ENCODE measurements around the gene SDF4. TPM values are rescaled to one million over a fixed set of nuclear protein-coding genes. Genes with fewer than 3 reads are reported as not detected.

SDF4 gene
- total RNA-seq, 3 donors from 2014 or later (not counting 1 experiment from before 2014, with no cell fraction given) = 176 to 211 (median 184) TPM

DNA sequence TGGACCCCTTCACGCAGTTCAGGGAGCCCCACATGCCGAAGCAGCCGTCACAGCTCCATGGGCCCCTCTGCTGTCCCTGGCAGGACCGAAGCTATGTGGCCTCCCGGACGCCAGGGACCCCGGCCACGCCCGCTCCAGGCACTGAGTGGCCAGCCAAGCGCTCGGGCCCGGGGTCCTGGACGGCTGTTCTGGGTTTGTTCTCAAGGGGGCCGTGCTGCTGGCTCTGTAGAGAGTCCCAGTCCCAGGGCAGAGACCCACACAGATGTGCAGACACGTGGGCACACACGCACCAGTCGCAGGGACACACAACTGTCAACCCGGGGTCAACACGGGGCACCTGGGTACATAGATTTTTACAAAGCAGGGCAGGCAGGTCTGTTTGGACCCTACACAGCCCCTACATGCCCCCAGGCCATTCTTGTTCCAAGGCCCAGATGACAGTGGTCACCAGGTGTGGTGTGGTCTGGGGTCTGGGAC, 6.9 kb upstream of the SDF4 start:
- peaks cover 2% of the 10 kb centered on the region for H3K27me3 ChIP-seq (ENCODE audit: control insufficient read depth, insufficient read depth, low read length)
- H3K27ac ChIP-seq (ENCODE audit: low read length) = no peak overlapping the region
- H3K27ac Mint-ChIP-seq = no peak overlapping the region
- H3K4me1 Mint-ChIP-seq = peaks cover 5% of the 10 kb centered on the region in 2 donors
- peaks cover 5% of the 10 kb centered on the region for H3K36me3 ChIP-seq (ENCODE audit: control insufficient read depth, insufficient read depth, low read length)
- TF ChIP-seq, protein P1, sequence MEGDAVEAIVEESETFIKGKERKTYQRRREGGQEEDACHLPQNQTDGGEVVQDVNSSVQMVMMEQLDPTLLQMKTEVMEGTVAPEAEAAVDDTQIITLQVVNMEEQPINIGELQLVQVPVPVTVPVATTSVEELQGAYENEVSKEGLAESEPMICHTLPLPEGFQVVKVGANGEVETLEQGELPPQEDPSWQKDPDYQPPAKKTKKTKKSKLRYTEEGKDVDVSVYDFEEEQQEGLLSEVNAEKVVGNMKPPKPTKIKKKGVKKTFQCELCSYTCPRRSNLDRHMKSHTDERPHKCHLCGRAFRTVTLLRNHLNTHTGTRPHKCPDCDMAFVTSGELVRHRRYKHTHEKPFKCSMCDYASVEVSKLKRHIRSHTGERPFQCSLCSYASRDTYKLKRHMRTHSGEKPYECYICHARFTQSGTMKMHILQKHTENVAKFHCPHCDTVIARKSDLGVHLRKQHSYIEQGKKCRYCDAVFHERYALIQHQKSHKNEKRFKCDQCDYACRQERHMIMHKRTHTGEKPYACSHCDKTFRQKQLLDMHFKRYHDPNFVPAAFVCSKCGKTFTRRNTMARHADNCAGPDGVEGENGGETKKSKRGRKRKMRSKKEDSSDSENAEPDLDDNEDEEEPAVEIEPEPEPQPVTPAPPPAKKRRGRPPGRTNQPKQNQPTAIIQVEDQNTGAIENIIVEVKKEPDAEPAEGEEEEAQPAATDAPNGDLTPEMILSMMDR (IDR thresholded peaks at IDR 0.05) = no peak
- ATAC-seq = no peak
- H3K27me3 Mint-ChIP-seq (ENCODE audit: low read depth in 2 of 2) = no peaks in the 10 kb centered on the region
- intact Hi-C loops (cut with micrococcal nuclease) = no loop called here
- peaks cover 12% of the 10 kb centered on the region for H3K4me1 ChIP-seq (ENCODE audit: control insufficient read depth, insufficient read depth, low read length)
- H3K9me3 Mint-ChIP-seq = no peaks in the 10 kb centered on the region
- no peaks in the 10 kb centered on the region for H3K9me3 ChIP-seq (ENCODE audit: control insufficient read depth, insufficient read depth, low read length)
- 80% methylated on average over 19 of the region's 19 CpGs for WGBS (ENCODE audit: insufficient coverage)
- H3K4me3 ChIP-seq (ENCODE audit: low read length) = no peak overlapping the region
- no peaks in the 10 kb centered on the region for H3K36me3 Mint-ChIP-seq
- no peak for DNase-seq
- H3K4me3 Mint-ChIP-seq = no peak overlapping the region

DNA sequence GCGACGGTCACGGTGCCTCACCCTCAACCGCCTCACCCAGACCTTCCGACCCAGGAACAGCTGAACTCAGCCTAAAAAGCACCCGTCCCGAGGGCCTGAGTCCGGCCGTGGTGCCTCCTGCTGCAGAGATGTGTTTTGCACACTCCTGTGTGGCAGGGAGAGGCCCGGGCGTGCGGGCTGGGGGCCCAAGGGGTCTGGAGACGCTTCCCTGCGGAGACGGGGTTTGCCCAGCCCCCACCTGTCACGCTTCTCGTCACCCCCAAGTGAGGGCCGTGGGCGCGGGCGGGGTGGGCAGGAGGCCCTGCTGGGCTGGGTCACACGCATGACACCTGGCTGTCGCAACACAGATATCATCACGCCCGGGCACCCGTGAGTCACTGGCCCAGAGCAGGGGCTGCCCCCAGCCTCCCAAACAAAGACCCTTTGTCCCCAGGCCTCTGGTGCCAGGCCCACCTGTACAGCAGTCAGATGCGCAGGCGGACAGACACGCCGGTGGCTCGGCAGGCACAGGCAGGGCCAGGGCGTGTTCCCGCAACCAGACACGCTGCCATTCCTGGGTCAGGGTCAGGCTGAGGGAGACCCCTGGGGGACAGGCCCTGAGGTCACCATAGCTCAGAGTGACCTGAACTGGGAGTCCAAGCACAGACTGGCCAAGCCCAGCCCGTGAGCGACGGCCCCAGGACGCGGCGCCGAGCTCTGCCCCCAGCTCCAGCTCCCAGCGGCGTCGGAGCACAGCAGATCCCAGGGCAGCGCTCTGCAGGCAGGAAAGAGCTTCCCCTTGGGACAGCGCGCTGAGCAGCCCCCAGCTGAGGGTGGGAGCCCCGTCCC, 6.3 kb upstream of the SDF4 start:
- no peaks in the 10 kb centered on the region for H3K9me3 ChIP-seq (ENCODE audit: control insufficient read depth, insufficient read depth, low read length)
- no peak overlapping the region for H3K4me3 Mint-ChIP-seq
- H3K27me3 Mint-ChIP-seq (ENCODE audit: low read depth in 2 of 2) = no peaks in the 10 kb centered on the region
- no peak overlapping the region for H3K4me3 ChIP-seq (ENCODE audit: low read length)
- H3K36me3 Mint-ChIP-seq = no peaks in the 10 kb centered on the region
- ATAC-seq (no peak), DNase-seq (no peak)
- H3K27ac Mint-ChIP-seq = no peak overlapping the region
- TF ChIP-seq, protein P1 (IDR thresholded peaks at IDR 0.05) = no peak
- intact Hi-C loops (cut with micrococcal nuclease) = no loop called here
- H3K9me3 Mint-ChIP-seq = no peaks in the 10 kb centered on the region
- peaks cover 10% of the 10 kb centered on the region in 2 donors for H3K4me1 Mint-ChIP-seq
- no peak overlapping the region for H3K27ac ChIP-seq (ENCODE audit: low read length)
- H3K27me3 ChIP-seq (ENCODE audit: control insufficient read depth, insufficient read depth, low read length) = peaks cover 2% of the 10 kb centered on the region
- 62% methylated on average over 48 of the region's 48 CpGs for WGBS (ENCODE audit: insufficient coverage)
- H3K4me1 ChIP-seq (ENCODE audit: control insufficient read depth, insufficient read depth, low read length) = peaks cover 17% of the 10 kb centered on the region
- peaks cover 5% of the 10 kb centered on the region for H3K36me3 ChIP-seq (ENCODE audit: control insufficient read depth, insufficient read depth, low read length)

DNA sequence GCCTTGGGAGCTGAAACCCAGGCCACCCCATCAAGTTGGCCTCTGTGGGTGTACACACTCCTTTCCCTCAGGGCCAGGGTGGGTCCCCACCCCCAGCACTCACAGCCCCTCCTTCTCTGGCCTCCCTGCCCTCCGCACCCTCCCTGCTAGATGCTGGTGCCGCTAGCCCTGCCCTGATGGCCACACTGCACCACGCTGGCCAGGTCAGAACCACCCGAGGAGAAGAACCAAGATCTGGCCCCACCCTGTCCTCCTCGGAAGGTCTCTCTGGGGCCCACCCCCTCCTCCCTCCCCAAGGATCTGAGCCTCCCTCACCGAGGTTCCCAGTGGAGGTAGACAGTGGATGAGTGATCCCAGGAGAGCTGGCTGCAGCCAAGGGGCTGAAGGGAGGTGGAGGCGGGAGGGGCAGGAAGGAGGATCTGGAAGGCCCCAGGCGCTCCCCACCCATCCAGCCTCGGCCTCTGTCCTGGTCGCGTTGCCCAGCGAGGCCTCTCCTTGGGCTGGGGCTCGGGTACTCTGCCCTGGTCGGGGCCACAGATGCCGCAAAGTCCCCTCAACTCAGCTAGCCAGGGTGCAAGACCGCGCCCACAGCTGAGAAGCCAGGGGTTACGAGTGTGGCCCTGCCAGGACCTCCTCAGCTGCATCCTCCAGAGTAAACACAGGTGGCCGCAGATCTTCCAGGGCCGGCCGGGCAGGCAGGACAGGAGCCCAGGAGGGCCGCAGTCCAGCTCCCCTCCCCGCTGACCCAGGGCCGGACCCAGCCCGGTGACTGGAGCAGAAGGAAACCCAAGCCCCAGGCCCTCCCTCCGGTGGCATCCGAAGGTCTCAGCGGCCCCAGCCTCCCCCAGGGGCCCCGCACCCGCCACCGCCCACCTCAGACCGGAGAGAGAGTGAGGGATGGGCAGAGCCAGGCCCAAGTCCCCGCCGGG, 5.4 kb upstream of the SDF4 start:
- H3K4me3 Mint-ChIP-seq = no peak overlapping the region

More for the DNA sequence above, 5.4 kb upstream of the SDF4 start:
- Histone ChIP-seq H3K4me3 (ENCODE audit: low read length) (no peak overlapping the region), H3K9me3 (ENCODE audit: control insufficient read depth, insufficient read depth, low read length) (no peaks in the 10 kb centered on the region), H3K27me3 (ENCODE audit: control insufficient read depth, insufficient read depth, low read length) (peaks cover 2% of the 10 kb centered on the region), H3K4me1 (ENCODE audit: control insufficient read depth, insufficient read depth, low read length) (peaks cover 21% of the 10 kb centered on the region), H3K36me3 (ENCODE audit: control insufficient read depth, insufficient read depth, low read length) (peaks cover 5% of the 10 kb centered on the region), H3K27ac (ENCODE audit: low read length) (no peak overlapping the region)
- no peaks in the 10 kb centered on the region for H3K36me3 Mint-ChIP-seq
- H3K27ac Mint-ChIP-seq = no peak overlapping the region
- 61% methylated on average over 32 of the region's 34 CpGs for WGBS (ENCODE audit: insufficient coverage)
- DNase-seq (no peak), ATAC-seq (no peak)
- H3K4me1 Mint-ChIP-seq = peaks cover 10% of the 10 kb centered on the region in 2 donors
- H3K9me3 Mint-ChIP-seq = no peaks in the 10 kb centered on the region
- intact Hi-C loops (cut with micrococcal nuclease) = no loop called here
- H3K27me3 Mint-ChIP-seq (ENCODE audit: low read depth in 2 of 2) = no peaks in the 10 kb centered on the region
- TF ChIP-seq, protein P1 (IDR thresholded peaks at IDR 0.05) = no peak

All from natural killer cell (primary cell).